Breast epithelium (tissue), 3 donors: ENCODE results near the gene RHOB.

Experiments
- POLR2A ChIP-seq: fragments of 450-650 bp; IDR thresholded peaks from one replicate; pipeline ENCODE4 v1.6.1; 2016; ENCODE audit warnings: antibody characterized with exemption, mild to moderate bottlenecking, moderate library complexity
- POLR2AphosphoS5 ChIP-seq, 3 donors: sonication (generic); formaldehyde crosslinking; IDR thresholded peaks; one replicate each; pipeline ENCODE4 v1.6.1; 2017; ENCODE audit warnings: antibody characterized with exemption in 3 of 3

DNA sequence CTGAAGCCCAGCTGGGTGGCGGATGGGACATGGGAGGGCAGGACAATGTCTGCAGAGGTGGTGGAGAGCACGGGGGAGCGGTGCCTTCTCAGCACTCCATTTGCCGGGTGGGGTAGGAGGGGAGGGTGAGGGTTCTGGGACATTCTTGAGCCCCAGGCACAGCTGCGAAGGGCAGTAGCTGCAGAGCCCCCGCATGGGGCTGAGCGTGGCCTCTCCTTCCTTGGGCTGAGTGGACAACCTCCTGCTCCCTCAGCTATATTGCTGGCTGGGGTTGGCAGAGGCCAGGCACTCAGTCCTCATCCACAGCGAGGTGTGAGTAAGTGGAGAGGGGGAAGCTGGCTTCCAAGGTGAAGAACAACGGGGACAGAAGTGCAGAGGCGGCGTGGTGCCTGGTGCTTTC lies 50.1 kb downstream of the RHOB start:
- TF ChIP-seq POLR2AphosphoS5 (IDR thresholded peaks at IDR 0.05) (no peak), POLR2A (no peak)
